H9 (cell line): Measurements from ENCODE around the gene CCDC102B. TPM values are rescaled to one million over a fixed set of nuclear protein-coding genes. Genes with fewer than 3 reads are reported as not detected.

Experiments
- DNase-seq: peaks from one replicate; pipeline ENCODE4 v3.0.0-alpha.2; 2017
- H2AFZ ChIP-seq: one replicate; pipeline ENCODE4 v1.6.1; 2013; ENCODE audit warnings: mild to moderate bottlenecking, low read length, control low read depth, moderate library complexity
- H2AK5ac ChIP-seq: 2 replicates; pipeline ENCODE4 v1.6.1; 2013; ENCODE audit warnings: low read length, control low read depth, mixed read lengths; ENCODE audit not compliant: insufficient read length
- H2BK120ac ChIP-seq: one replicate; pipeline ENCODE4 v1.6.1; 2013; ENCODE audit warnings: low read depth, mild to moderate bottlenecking, low read length, control low read depth, inconsistent platforms; ENCODE audit not compliant: poor library complexity, severe bottlenecking
- H2BK12ac ChIP-seq: 2 replicates; pipeline ENCODE4 v1.6.1; 2013; ENCODE audit warnings: low read length, control low read depth, mixed read lengths, low read depth; ENCODE audit not compliant: insufficient read length
- H2BK15ac ChIP-seq: 2 replicates; pipeline ENCODE4 v1.6.1; 2013; ENCODE audit warnings: low read depth, low read length, control low read depth
- H2BK20ac ChIP-seq: one replicate; pipeline ENCODE4 v1.6.1; 2013; ENCODE audit warnings: low read depth, mild to moderate bottlenecking, low read length, control low read depth, inconsistent platforms; ENCODE audit not compliant: poor library complexity, severe bottlenecking
- H2BK5ac ChIP-seq: 2 replicates; pipeline ENCODE4 v1.6.1; 2013; ENCODE audit warnings: low read length, control low read depth, mixed read lengths; ENCODE audit not compliant: insufficient read length
- H3K14ac ChIP-seq: 2 replicates; pipeline ENCODE4 v1.6.1; 2013; ENCODE audit warnings: low read length, control low read depth; ENCODE audit not compliant: insufficient read depth
- H3K18ac ChIP-seq: 2 replicates; pipeline ENCODE4 v1.6.1; 2013; ENCODE audit warnings: low read depth, mild to moderate bottlenecking, mixed read lengths, low read length, control low read depth; ENCODE audit not compliant: insufficient read length
- H3K23ac ChIP-seq: 2 replicates; pipeline ENCODE4 v1.6.1; 2013; ENCODE audit warnings: low read length, control low read depth, mixed read lengths, low read depth; ENCODE audit not compliant: insufficient read length
- H3K23me2 ChIP-seq: 2 replicates; pipeline ENCODE4 v1.6.1; 2013; ENCODE audit warnings: low read depth, mild to moderate bottlenecking, mixed read lengths, low read length, control low read depth; ENCODE audit not compliant: insufficient read length, poor library complexity, severe bottlenecking
- H3K27ac ChIP-seq: 2 replicates; pipeline ENCODE4 v1.5.1; 2013; ENCODE audit warnings: low read length, control low read depth, mixed read lengths, low read depth; ENCODE audit not compliant: insufficient read length
- H3K27me3 ChIP-seq: 2 replicates; pipeline ENCODE4 v1.6.1; 2013; ENCODE audit warnings: low read length, control low read depth, inconsistent platforms; ENCODE audit not compliant: insufficient read depth
- H3K4ac ChIP-seq: 2 replicates; pipeline ENCODE4 v1.6.1; 2013; ENCODE audit warnings: low read depth, mild to moderate bottlenecking, control low read depth, inconsistent platforms, low read length, moderate library complexity
- H3K4me1 ChIP-seq: 2 replicates; pipeline ENCODE4 v1.6.1; 2013; ENCODE audit warnings: low read length, control low read depth, inconsistent platforms; ENCODE audit not compliant: insufficient read depth
- H3K4me2 ChIP-seq: 2 replicates; pipeline ENCODE4 v1.6.1; 2013; ENCODE audit warnings: low read length, control low read depth, mixed read lengths; ENCODE audit not compliant: insufficient read length, insufficient read depth
- H3K56ac ChIP-seq: 2 replicates; pipeline ENCODE4 v1.6.1; 2013; ENCODE audit warnings: low read depth, mild to moderate bottlenecking, mixed read lengths, low read length, control low read depth; ENCODE audit not compliant: insufficient read length
- H3K79me1 ChIP-seq: 2 replicates; pipeline ENCODE4 v1.6.1; 2013; ENCODE audit warnings: low read depth, mild to moderate bottlenecking, moderate library complexity, low read length, control low read depth, inconsistent platforms; ENCODE audit not compliant: insufficient read depth, poor library complexity, severe bottlenecking
- H3K79me2 ChIP-seq: 2 replicates; pipeline ENCODE4 v1.6.1; 2013; ENCODE audit warnings: low read length, control low read depth, inconsistent platforms; ENCODE audit not compliant: insufficient read depth
- H3K9ac ChIP-seq: 2 replicates; pipeline ENCODE4 v1.6.1; 2013; ENCODE audit warnings: low read length, control low read depth, mixed read lengths; ENCODE audit not compliant: insufficient read length; ENCODE audit errors: extremely low read depth
- H3K9me3 ChIP-seq: one replicate; pipeline ENCODE4 v1.6.1; 2013; ENCODE audit warnings: low read depth, low read length, inconsistent platforms; ENCODE audit not compliant: control insufficient read depth
- H3T11ph ChIP-seq: one replicate; pipeline ENCODE4 v1.6.1; 2013; ENCODE audit warnings: mild to moderate bottlenecking, low read length, control low read depth, inconsistent platforms
- H4K20me1 ChIP-seq: one replicate; pipeline ENCODE4 v1.6.1; 2013; ENCODE audit not compliant: control insufficient read depth, insufficient read length, insufficient read depth
- H4K5ac ChIP-seq: 2 replicates; pipeline ENCODE4 v1.6.1; 2013; ENCODE audit warnings: low read depth, mild to moderate bottlenecking, mixed read lengths, low read length, control low read depth; ENCODE audit not compliant: insufficient read length
- H4K8ac ChIP-seq: replicated peaks from 2 replicates; pipeline ENCODE4 v1.6.1; 2013; ENCODE audit warnings: low read length, control low read depth, mixed read lengths, low read depth; ENCODE audit not compliant: insufficient read length
- H4K91ac ChIP-seq: 2 replicates; pipeline ENCODE4 v1.6.1; 2013; ENCODE audit warnings: low read depth, mild to moderate bottlenecking, moderate library complexity, mixed read lengths, low read length, control low read depth; ENCODE audit not compliant: insufficient read length
- H3K27ac Mint-ChIP-seq, 3 experiments: 2 replicates in 2 of 3; 3 replicates in 1 of 3; pipeline ENCODE4 v1.8.0; 2020 to 2021; ENCODE audit warnings: mixed read lengths in 3 of 3, mild to moderate bottlenecking in 1 of 3, moderate library complexity in 1 of 3
- H3K27me3 Mint-ChIP-seq: 2 replicates; pipeline ENCODE4 v1.8.0; 2021; ENCODE audit warnings: low read depth, mild to moderate bottlenecking, moderate library complexity, mixed read lengths
- H3K36me3 Mint-ChIP-seq, 3 experiments: 2 replicates in 2 of 3; 3 replicates in 1 of 3; pipeline ENCODE4 v1.8.0; 2020 to 2021; ENCODE audit warnings: low read depth in 3 of 3, mixed read lengths in 3 of 3; ENCODE audit not compliant: insufficient read depth in 1 of 3
- H3K4me1 Mint-ChIP-seq, 2 experiments: 2 replicates each; pipeline ENCODE4 v1.8.0; 2020; ENCODE audit warnings: mixed read lengths in 2 of 2
- H3K4me3 Mint-ChIP-seq, 2 experiments: 2 replicates in 1 of 2; 3 replicates in 1 of 2; pipeline ENCODE4 v1.8.0; 2020 to 2021; ENCODE audit warnings: mild to moderate bottlenecking in 2 of 2, mixed read lengths in 2 of 2, moderate library complexity in 1 of 2
- H3K9me3 Mint-ChIP-seq, 2 experiments: 2 replicates in 1 of 2; 3 replicates in 1 of 2; pipeline ENCODE4 v1.8.0; 2020; ENCODE audit warnings: mild to moderate bottlenecking in 2 of 2, mixed read lengths in 2 of 2, moderate library complexity in 1 of 2
- WGBS: extraction: QIAGEN DNeasy Blood & Tissue Kit; methylation state at CpG from one replicate; pipeline ENCODE4 v1.1.7; 2013; ENCODE audit warnings: missing lambda C conversion rate, low lambda C conversion rate, mixed read lengths; ENCODE audit not compliant: insufficient read length; ENCODE audit errors: extremely low coverage; 5-methylcytosine and 5-hydroxymethylcytosine counted together
- total RNA-seq: library from RNA; stranded (reverse); gene quantifications from 2 replicates; pipeline ENCODE4 v1.2.1, GENCODE V29; 2021
- TF ChIP-seq, protein P1 (sequence below): fragments of 200-600 bp; sonication (generic); conservative IDR thresholded peaks from 3 replicates; pipeline ENCODE4 v1.8.0; 2021; ENCODE audit warnings: antibody characterized with exemption, mild to moderate bottlenecking

The CCDC102B gene
- total RNA-seq, 1 experiment from 2014 or later, result 1.2 TPM

DNA sequence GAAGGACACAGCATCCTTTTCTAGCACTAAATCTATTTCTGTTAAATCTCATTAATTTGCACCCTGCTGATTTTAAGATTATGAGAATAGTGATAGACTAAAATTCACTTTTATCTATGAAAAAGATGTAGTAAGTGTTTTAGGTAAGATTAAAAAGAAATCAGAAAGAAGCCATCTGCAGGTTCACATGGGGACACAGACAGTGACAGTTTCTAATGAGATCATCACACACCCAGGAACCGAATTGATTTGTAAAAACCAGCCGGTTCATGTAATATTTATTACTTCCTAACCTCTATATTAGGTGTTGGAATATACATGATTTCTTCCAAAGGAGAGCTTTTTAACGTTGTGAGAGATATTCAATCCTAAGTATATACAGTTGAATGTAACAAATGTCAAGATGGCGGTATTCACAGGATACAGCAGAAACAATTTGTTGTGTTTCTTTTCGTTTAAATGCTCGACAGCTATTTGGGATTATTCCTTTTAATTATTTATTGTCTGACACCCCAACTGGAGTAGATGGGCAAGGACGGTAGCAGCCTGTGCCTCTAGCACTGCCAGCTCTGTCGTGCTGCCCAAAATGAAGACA is 223.4 kb downstream of the CCDC102B start:
- Histone ChIP-seq H4K8ac (no peak overlapping the region), H3K27ac (no peak overlapping the region), H3K14ac (no peak overlapping the region), H2BK20ac (no peak overlapping the region), H3K4ac (no peak overlapping the region), H3T11ph (no peak overlapping the region), H2AK5ac (no peak overlapping the region), H3K56ac (no peak overlapping the region), H3K4me2 (no peak overlapping the region), H4K20me1 (no peaks in the 10 kb centered on the region), H3K79me1 (no peaks in the 10 kb centered on the region), H2AFZ (no peak overlapping the region), H3K18ac (no peak overlapping the region), H3K27me3 (no peaks in the 10 kb centered on the region), H3K23me2 (no peaks in the 10 kb centered on the region), H4K5ac (no peak overlapping the region), H2BK120ac (no peak overlapping the region), H3K4me1 (no peaks in the 10 kb centered on the region), H3K9me3 (no peaks in the 10 kb centered on the region), H2BK15ac (no peak overlapping the region), H4K91ac (no peak overlapping the region), H3K79me2 (no peaks in the 10 kb centered on the region), H2BK5ac (no peak overlapping the region), H3K9ac (no peak overlapping the region), H2BK12ac (no peak overlapping the region), H3K23ac (no peak overlapping the region)
- H3K27ac Mint-ChIP-seq, result no peak overlapping the region
- WGBS, result no CpG with 5 or more reads among the region's 8 CpGs
- TF ChIP-seq, protein P1, sequence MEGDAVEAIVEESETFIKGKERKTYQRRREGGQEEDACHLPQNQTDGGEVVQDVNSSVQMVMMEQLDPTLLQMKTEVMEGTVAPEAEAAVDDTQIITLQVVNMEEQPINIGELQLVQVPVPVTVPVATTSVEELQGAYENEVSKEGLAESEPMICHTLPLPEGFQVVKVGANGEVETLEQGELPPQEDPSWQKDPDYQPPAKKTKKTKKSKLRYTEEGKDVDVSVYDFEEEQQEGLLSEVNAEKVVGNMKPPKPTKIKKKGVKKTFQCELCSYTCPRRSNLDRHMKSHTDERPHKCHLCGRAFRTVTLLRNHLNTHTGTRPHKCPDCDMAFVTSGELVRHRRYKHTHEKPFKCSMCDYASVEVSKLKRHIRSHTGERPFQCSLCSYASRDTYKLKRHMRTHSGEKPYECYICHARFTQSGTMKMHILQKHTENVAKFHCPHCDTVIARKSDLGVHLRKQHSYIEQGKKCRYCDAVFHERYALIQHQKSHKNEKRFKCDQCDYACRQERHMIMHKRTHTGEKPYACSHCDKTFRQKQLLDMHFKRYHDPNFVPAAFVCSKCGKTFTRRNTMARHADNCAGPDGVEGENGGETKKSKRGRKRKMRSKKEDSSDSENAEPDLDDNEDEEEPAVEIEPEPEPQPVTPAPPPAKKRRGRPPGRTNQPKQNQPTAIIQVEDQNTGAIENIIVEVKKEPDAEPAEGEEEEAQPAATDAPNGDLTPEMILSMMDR, result no peak
- no peak overlapping the region for H3K4me3 Mint-ChIP-seq
- no peaks in the 10 kb centered on the region for H3K27me3 Mint-ChIP-seq
- no peaks in the 10 kb centered on the region for H3K36me3 Mint-ChIP-seq
- H3K9me3 Mint-ChIP-seq, result no peaks in the 10 kb centered on the region
- DNase-seq, result no peak
- H3K4me1 Mint-ChIP-seq, result no peaks in the 10 kb centered on the region
